GM12878 (cell line): ENCODE measurements around the gene SOX30. TPM values are rescaled to one million over a fixed set of nuclear protein-coding genes. Genes with fewer than 3 reads are reported as not detected.

Source experiments
- ATAC-seq: fragments of 200-7000 bp; cut with Tn5 transposase; 3 replicates; pipeline ENCODE4 v1.9.1; 2020; ENCODE audit warnings: mild to moderate bottlenecking, moderate library complexity
- BruUV-seq: library from RNA; stranded (reverse); fragments of 400-500 nt; replicated peaks from 2 replicates; lab custom pipeline; 2021; lab: Mats Ljungman, UMichigan
- CTCF ChIA-PET: fragments of 300-600 bp; sonication (Branson Sonifier 250); formaldehyde crosslinking; extraction: SDS; loops from one replicate; lab custom pipeline; 2021; ENCODE audit warnings: inconsistent platforms; lab: Yijun Ruan, JAX
- POLR2A ChIA-PET: fragments of 350-600 bp; formaldehyde crosslinking; extraction: SDS; loops from one replicate; lab custom pipeline; 2021; ENCODE audit warnings: inconsistent platforms; lab: Charles Lee
- RAD21 ChIA-PET: fragments of 300-600 bp; sonication (Branson Sonifier 250); formaldehyde crosslinking; loops from one replicate; lab custom pipeline; 2023; ENCODE audit warnings: antibody characterized with exemption; ENCODE audit not compliant: unreplicated experiment; lab: Charles Lee
- SMC1A ChIA-PET: fragments of 300-600 bp; sonication (Branson Sonifier 250); formaldehyde crosslinking; loops from one replicate; lab custom pipeline; 2023; ENCODE audit not compliant: unreplicated experiment, uncharacterized antibody; lab: Charles Lee
- DNase-seq: peaks from one replicate; pipeline ENCODE4 v3.0.0-alpha.2; 2011; ENCODE audit warnings: low read depth, low spot score
- FAIRE-seq: peaks from 3 replicates; lab custom pipeline; 2011; peaks lifted over from hg19 to GRCh38; lab: Jason Lieb, UNC
- H2AFZ ChIP-seq: 2 replicates; pipeline ENCODE4 v1.6.0; 2011; ENCODE audit warnings: low read depth, low read length, control low read depth; ENCODE audit not compliant: control insufficient read depth
- H3K27ac ChIP-seq: 2 replicates; pipeline ENCODE4 v1.5.1; 2011; ENCODE audit warnings: control low read depth; ENCODE audit not compliant: control insufficient read depth, insufficient read depth
- H3K27me3 ChIP-seq, 2 experiments: replicated peaks in 1 of 2; 2 replicates each; pipeline versions ENCODE4 v1.6.0 to v1.6.1; 2011; ENCODE audit warnings: low read length in 1 of 2; ENCODE audit not compliant: control insufficient read depth in 2 of 2, insufficient read depth in 2 of 2
- H3K36me3 ChIP-seq, 2 experiments: 2 replicates each; pipeline ENCODE4 v1.5.1; 2011; ENCODE audit warnings: low read length in 1 of 2; ENCODE audit not compliant: control insufficient read depth in 2 of 2, insufficient read depth in 2 of 2
- H3K4me1 ChIP-seq: 2 replicates; pipeline ENCODE4 v1.6.1; 2011; ENCODE audit warnings: mild to moderate bottlenecking, low read length, moderate library complexity, mixed read lengths; ENCODE audit not compliant: control insufficient read depth, insufficient read depth
- H3K4me2 ChIP-seq: 2 replicates; pipeline ENCODE4 v1.6.0; 2011; ENCODE audit warnings: control low read depth; ENCODE audit not compliant: control insufficient read depth, insufficient read depth
- H3K4me3 ChIP-seq: fragments of 200-600 bp; sonication (generic); 2 replicates; pipeline ENCODE4 v1.5.1; 2016
- H3K79me2 ChIP-seq: 2 replicates; pipeline ENCODE4 v1.6.0; 2011; ENCODE audit warnings: low read length; ENCODE audit not compliant: control insufficient read depth, insufficient read depth
- H3K9ac ChIP-seq: 2 replicates; pipeline ENCODE4 v1.8.0; 2011; ENCODE audit warnings: low read length, control low read depth, mixed read lengths; ENCODE audit not compliant: control insufficient read depth, insufficient read depth
- H3K9me3 ChIP-seq: replicated peaks from 3 replicates; pipeline ENCODE4 v1.5.1; 2011; ENCODE audit warnings: mild to moderate bottlenecking, low read length; ENCODE audit not compliant: control insufficient read depth, insufficient read depth
- H4K20me1 ChIP-seq: 2 replicates; pipeline ENCODE4 v1.6.0; 2011; ENCODE audit not compliant: control insufficient read depth, insufficient read depth
- BACH1 ChIP-seq: fragments of 450-650 bp; IDR thresholded peaks from 2 replicates; pipeline ENCODE4 v1.6.1; 2017; ENCODE audit warnings: mild to moderate bottlenecking, borderline replicate concordance
- EZH2 ChIP-seq: IDR thresholded peaks from 2 replicates; pipeline ENCODE4 v1.6.1; 2012; ENCODE audit warnings: low read depth, mild to moderate bottlenecking, control low read depth, inconsistent platforms, low read length, borderline replicate concordance; ENCODE audit not compliant: control insufficient read depth
- GABPA ChIP-seq: IDR thresholded peaks from 2 replicates; pipeline ENCODE4 v1.6.1; 2014; ENCODE audit warnings: antibody characterized with exemption, low read depth, mild to moderate bottlenecking, inconsistent platforms
- IRF3 ChIP-seq: fragments of 450-650 bp; IDR thresholded peaks from 2 replicates; pipeline ENCODE4 v1.6.1; 2014; ENCODE audit warnings: mild to moderate bottlenecking
- JUND ChIP-seq: IDR thresholded peaks from 2 replicates; pipeline ENCODE4 v1.6.1; 2012; ENCODE audit warnings: low read depth, mild to moderate bottlenecking, low read length, improper control_type of control experiment, moderate library complexity
- NR2C1 ChIP-seq: fragments of 450-650 bp; IDR thresholded peaks from 2 replicates; pipeline ENCODE4 v1.6.1; 2017; ENCODE audit warnings: antibody characterized with exemption, mild to moderate bottlenecking, moderate library complexity
- POLR2AphosphoS5 ChIP-seq: IDR thresholded peaks from 2 replicates; pipeline ENCODE4 v1.6.1; 2011; ENCODE audit warnings: mild to moderate bottlenecking, low read length, inconsistent platforms
- RAD51 ChIP-seq: fragments of 450-650 bp; IDR thresholded peaks from 2 replicates; pipeline ENCODE4 v1.6.1; 2016; ENCODE audit warnings: moderate library complexity, mild to moderate bottlenecking, inconsistent platforms
- SUZ12 ChIP-seq: fragments of 200-600 bp; sonication (generic); IDR thresholded peaks from one replicate; pipeline ENCODE4 v1.6.1; 2018; ENCODE audit warnings: antibody characterized with exemption, mild to moderate bottlenecking; ENCODE audit not compliant: unreplicated experiment
- ZZZ3 ChIP-seq: IDR thresholded peaks from 2 replicates; pipeline ENCODE4 v1.6.1; 2011; ENCODE audit warnings: low read depth; ENCODE audit not compliant: control insufficient read depth, insufficient read length
- WGBS: methylation state at CpG from one replicate; pipeline ENCODE4 v1.1.6; 2016; ENCODE audit warnings: low lambda C conversion rate; ENCODE audit not compliant: insufficient replicate concordance, insufficient coverage; ENCODE audit errors: missing lambda C conversion rate; 5-methylcytosine and 5-hydroxymethylcytosine counted together
- in situ Hi-C: fragments of 300-500 bp; cut with MboI; formaldehyde crosslinking; loops from 9 replicates; pipeline ENCODE4 v1.14.3; 2018; ENCODE audit warnings: mixed read lengths
- intact Hi-C: fragments of 100-400 bp; cut with micrococcal nuclease; formaldehyde crosslinking; loops from one replicate; pipeline ENCODE4 v1.14.2; 2022; ENCODE audit not compliant: unreplicated experiment
- polyA plus RNA-seq, 11 experiments: library from polyadenylated mRNA; depleted of rRNA in 4 of 11; unstranded in 6 of 11; stranded (reverse) in 5 of 11; fragments of >200 nt; fragmentation: Nextera tagmentation in 4 of 11; fragmentation: Illumina TruSeq in 1 of 11; extraction: Ambion mirVana in 4 of 11; extraction: Trizol in 1 of 11; gene quantifications; 1 replicate in 1 of 11; 2 replicates in 10 of 11; pipeline versions ENCODE4 v1.2.1 to v1.2.3, GENCODE V29; 2011 to 2016; ENCODE audit warnings: inconsistent platforms in 2 of 11, missing spikeins in 2 of 11, low read depth in 1 of 11
- total RNA-seq, 4 experiments: library from RNA; depleted of rRNA in 3 of 4; stranded (reverse); fragments of >200 nt in 3 of 4; fragmentation: Illumina TruSeq in 1 of 4; extraction: Trizol in 1 of 4; gene quantifications; 2 replicates each; pipeline versions ENCODE4 v1.2.1 to v1.2.3, GENCODE V29; 2013 to 2021
- TF ChIP-seq, protein P1 (sequence below): fragments of 450-650 bp; IDR thresholded peaks from 2 replicates; pipeline ENCODE4 v1.6.1; 2017; ENCODE audit warnings: borderline replicate concordance

The SOX30 gene
- total and polyA plus RNA-seq, 10 of the 15 experiments (the other 5 are each of a cell fraction or from before 2014, with no cell fraction given): 0.06 to 0.32 (median 0.10) TPM; not detected in 2

GRCh38 chr5:157606046-157606445, 46.2 kb downstream of the SOX30 start:
- in situ Hi-C loops (no loop called here), intact Hi-C loops (no loop called here)
- BruUV-seq: no TSS peak
- H3K27me3 ChIP-seq: no peaks in the 10 kb centered on the region
- no peaks in the 10 kb centered on the region for H3K36me3 ChIP-seq
- no peak overlapping the region for H3K4me3 ChIP-seq
- H2AFZ ChIP-seq: no peak overlapping the region
- no peak overlapping the region for H3K4me2 ChIP-seq
- RAD21 ChIA-PET: interaction anchor here (0.7 to 1.7 kb wide), 2 partner anchors 9 to 125 kb away, joined by 3 to 6 read pairs; partner anchors contain the start of gene THG1L
- CTCF ChIA-PET: interaction anchor here (1.3 kb wide), 1 partner anchor 34 kb away, joined by 5 read pairs; no protein-coding TSS in a partner anchor
- H4K20me1 ChIP-seq: no peaks in the 10 kb centered on the region
- H3K27ac ChIP-seq: no peak overlapping the region
- SMC1A ChIA-PET: interaction anchor here (1.1 to 11.6 kb wide), 3 partner anchors 10 to 81 kb away, joined by 3 to 142 read pairs (median 3); no protein-coding TSS in a partner anchor
- POLR2A ChIA-PET: interaction anchor here (3.7 kb wide), 1 partner anchor 10 kb away, joined by 25 read pairs; no protein-coding TSS in a partner anchor
- no peaks in the 10 kb centered on the region; the same call in 2 of the 3 replicates for H3K9me3 ChIP-seq
- peaks cover 47% of the 10 kb centered on the region for H3K4me1 ChIP-seq
- TF ChIP-seq GABPA (no peak), RAD51 (no peak), NR2C1 (no peak), EZH2 (no peak), POLR2AphosphoS5 (no peak), ZZZ3 (no peak), JUND (no peak), IRF3 (no peak), SUZ12 (no peak), BACH1 (no peak)
- TF ChIP-seq, protein P1, sequence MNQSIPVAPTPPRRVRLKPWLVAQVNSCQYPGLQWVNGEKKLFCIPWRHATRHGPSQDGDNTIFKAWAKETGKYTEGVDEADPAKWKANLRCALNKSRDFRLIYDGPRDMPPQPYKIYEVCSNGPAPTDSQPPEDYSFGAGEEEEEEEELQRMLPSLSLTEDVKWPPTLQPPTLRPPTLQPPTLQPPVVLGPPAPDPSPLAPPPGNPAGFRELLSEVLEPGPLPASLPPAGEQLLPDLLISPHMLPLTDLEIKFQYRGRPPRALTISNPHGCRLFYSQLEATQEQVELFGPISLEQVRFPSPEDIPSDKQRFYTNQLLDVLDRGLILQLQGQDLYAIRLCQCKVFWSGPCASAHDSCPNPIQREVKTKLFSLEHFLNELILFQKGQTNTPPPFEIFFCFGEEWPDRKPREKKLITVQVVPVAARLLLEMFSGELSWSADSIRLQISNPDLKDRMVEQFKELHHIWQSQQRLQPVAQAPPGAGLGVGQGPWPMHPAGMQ: no peak
- DNase-seq (no peak), FAIRE-seq (no peak), ATAC-seq (no peak)
- H3K9ac ChIP-seq: no peak overlapping the region
- H3K79me2 ChIP-seq: no peaks in the 10 kb centered on the region
- WGBS: 100% methylated on average over 2 of the region's 2 CpGs
